Measurements from ENCODE around the gene HTRA3. TPM values are rescaled to one million over a fixed set of nuclear protein-coding genes. Genes with fewer than 3 reads are reported as not detected.
A peak's percentile ranks its signal among the peaks of the same experiment; 100 is the strongest.

Gene HTRA3
- total RNA-seq, 1 experiment from 2014 or later = 0.64 TPM

DNA sequence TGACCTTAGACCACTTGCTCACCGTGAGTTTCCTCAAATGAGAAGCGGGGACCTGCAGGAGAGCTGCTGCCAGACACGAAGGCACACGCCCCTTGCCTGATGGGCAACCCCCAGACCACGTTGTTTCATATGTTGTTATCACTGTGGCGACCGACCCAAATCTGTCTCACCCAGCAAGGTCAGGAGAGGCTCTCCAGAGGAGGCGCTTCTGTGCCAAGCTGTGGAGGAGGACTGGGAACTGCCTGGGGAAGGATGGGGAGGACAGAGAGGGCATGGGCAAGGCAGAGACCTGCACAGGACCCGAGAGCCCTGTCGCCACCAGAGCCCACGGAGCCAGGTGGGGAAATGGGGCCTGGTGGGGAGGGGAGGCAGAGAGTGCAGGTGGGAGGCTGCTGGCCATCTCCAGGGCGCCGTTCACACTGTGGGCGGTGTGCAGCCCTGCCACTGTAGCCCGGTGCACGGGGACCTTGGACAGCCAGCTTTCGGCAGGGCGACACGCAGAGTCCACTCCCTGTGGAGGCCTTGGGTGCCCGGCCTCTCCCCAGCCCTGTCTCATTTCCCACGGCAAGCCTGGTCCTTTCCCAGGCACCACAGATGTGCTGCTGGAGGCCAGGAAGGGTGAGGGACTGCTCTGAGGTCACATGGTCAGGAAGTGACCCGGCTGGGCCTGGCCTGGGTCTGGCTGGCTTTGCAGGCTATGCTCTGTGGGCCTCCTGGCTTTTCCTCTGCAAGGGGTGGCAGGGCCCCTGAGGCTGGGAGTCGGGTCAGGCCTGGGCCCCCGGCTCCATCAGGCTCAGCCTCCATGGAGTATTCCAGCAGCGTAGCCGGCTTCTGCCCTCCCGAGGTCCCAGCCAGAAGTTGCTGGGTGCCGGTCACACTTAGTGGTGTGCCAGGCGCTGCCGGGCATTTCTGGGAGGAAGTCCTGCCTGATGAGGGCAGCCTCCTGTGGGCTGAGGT, 3.2 kb downstream of the HTRA3 start:
- ChIA-PET CTCF (no interaction called here), POLR2A (ENCODE audit: low non-redundant PET) (no interaction called here)
- Histone ChIP-seq H3K4me1 (ENCODE audit: insufficient read depth, low read length, poor library complexity, severe bottlenecking) (peaks cover 39% of the 10 kb centered on the region), H3K4me3 (ENCODE audit: low read depth, low read length, poor library complexity, severe bottlenecking) (no peak overlapping the region), H3K36me3 (ENCODE audit: insufficient read depth, low read length, poor library complexity, severe bottlenecking) (no peaks in the 10 kb centered on the region), H3K27ac (ENCODE audit: low read depth, low read length, poor library complexity, severe bottlenecking) (no peak overlapping the region), H3K27me3 (replicated peaks; ENCODE audit: insufficient read depth, low read depth, low read length, poor library complexity) (peaks cover 25% of the 10 kb centered on the region), H3K9me3 (ENCODE audit: low read depth, low read length, poor library complexity, severe bottlenecking) (no peaks in the 10 kb centered on the region)
- intact Hi-C loops (cut with micrococcal nuclease; ENCODE audit: unreplicated experiment) = loop anchor here (10.0 kb wide), 1 partner anchor 132 kb away; no protein-coding TSS in a partner anchor
- BruUV-seq (replicated peaks) = no TSS peak
- TF ChIP-seq EZH2 (IDR thresholded peaks at IDR 0.05; ENCODE audit: borderline replicate concordance, low read depth, low read length, poor library complexity, severe bottlenecking) = no peak
- TF ChIP-seq, protein P1, sequence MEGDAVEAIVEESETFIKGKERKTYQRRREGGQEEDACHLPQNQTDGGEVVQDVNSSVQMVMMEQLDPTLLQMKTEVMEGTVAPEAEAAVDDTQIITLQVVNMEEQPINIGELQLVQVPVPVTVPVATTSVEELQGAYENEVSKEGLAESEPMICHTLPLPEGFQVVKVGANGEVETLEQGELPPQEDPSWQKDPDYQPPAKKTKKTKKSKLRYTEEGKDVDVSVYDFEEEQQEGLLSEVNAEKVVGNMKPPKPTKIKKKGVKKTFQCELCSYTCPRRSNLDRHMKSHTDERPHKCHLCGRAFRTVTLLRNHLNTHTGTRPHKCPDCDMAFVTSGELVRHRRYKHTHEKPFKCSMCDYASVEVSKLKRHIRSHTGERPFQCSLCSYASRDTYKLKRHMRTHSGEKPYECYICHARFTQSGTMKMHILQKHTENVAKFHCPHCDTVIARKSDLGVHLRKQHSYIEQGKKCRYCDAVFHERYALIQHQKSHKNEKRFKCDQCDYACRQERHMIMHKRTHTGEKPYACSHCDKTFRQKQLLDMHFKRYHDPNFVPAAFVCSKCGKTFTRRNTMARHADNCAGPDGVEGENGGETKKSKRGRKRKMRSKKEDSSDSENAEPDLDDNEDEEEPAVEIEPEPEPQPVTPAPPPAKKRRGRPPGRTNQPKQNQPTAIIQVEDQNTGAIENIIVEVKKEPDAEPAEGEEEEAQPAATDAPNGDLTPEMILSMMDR (conservative IDR thresholded peaks at IDR 0.05; ENCODE audit: low read depth, low read length) = no peak
- no peak for DNase-seq (ENCODE audit: low spot score)

DNA sequence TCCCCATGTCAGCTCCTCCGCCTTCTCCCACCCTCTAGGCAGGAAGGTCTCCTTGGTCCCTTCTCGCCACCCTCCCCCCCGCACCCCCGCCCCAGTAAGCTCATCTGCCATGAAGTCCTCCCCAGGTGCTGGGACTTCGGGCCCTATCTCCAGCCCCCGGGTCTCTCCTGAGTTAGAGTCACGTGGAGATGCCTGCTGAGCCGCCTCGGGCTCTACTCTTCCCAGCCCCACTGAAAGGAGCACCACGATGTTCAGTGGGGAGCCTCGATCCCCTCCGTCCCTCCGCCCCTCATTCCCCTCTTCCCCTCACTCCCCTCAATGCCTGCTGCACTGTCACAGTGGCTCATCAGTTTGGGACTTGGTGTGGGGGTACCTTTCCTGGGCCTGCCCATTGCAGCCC, 3.9 kb downstream of the HTRA3 start:
- Histone ChIP-seq H3K9me3 (ENCODE audit: low read depth, low read length, poor library complexity, severe bottlenecking) (no peaks in the 10 kb centered on the region), H3K4me3 (ENCODE audit: low read depth, low read length, poor library complexity, severe bottlenecking) (no peak overlapping the region), H3K4me1 (ENCODE audit: insufficient read depth, low read length, poor library complexity, severe bottlenecking) (peaks cover 46% of the 10 kb centered on the region), H3K27me3 (replicated peaks; ENCODE audit: insufficient read depth, low read depth, low read length, poor library complexity) (peaks cover 25% of the 10 kb centered on the region), H3K27ac (ENCODE audit: low read depth, low read length, poor library complexity, severe bottlenecking) (no peak overlapping the region), H3K36me3 (ENCODE audit: insufficient read depth, low read length, poor library complexity, severe bottlenecking) (no peaks in the 10 kb centered on the region)
- no peak for DNase-seq (ENCODE audit: low spot score)
- CTCF ChIA-PET = no interaction called here
- POLR2A ChIA-PET (ENCODE audit: low non-redundant PET) = no interaction called here
- intact Hi-C loops (cut with micrococcal nuclease; ENCODE audit: unreplicated experiment) = loop anchor here (10.0 kb wide), 1 partner anchor 131 kb away; no protein-coding TSS in a partner anchor
- no peak for TF ChIP-seq EZH2 (IDR thresholded peaks at IDR 0.05; ENCODE audit: borderline replicate concordance, low read depth, low read length, poor library complexity, severe bottlenecking)
- TF ChIP-seq, protein P1 (conservative IDR thresholded peaks at IDR 0.05; ENCODE audit: low read depth, low read length) = no peak
- no TSS peak for BruUV-seq (replicated peaks)

DNA sequence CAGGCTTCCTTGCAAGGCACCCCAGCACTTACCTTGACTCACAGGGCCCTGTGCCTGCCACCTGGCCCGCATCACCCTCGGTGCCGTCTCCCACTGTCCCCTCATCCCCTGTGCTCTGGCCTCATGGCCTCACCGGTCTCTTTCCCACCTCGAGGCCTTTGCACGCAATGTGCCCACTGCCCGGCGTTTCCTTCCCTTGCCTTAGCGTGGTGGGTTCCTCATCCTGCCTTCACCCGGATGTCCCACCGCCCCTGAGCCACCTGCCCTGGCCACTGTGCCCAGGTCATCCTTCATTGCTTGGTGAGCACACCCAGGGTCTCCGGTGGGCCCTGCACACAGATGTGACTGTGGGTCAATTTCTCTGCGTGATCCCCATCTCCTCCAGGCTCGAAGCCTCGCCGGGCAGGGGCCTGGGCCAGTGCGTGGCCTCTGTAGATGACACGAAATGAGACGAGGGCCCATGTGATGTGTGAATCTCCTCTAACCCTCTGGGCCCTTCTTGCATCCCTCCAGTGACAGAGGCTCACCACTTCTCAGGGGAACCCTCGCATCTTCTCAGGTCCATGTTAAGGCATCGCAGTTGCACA, 4.6 kb downstream of the HTRA3 start:
- H3K36me3 ChIP-seq (ENCODE audit: insufficient read depth, low read length, poor library complexity, severe bottlenecking) = no peaks in the 10 kb centered on the region
- intact Hi-C loops (cut with micrococcal nuclease; ENCODE audit: unreplicated experiment) = loop anchor here (10.0 kb wide), 1 partner anchor 131 kb away; no protein-coding TSS in a partner anchor
- H3K4me1 ChIP-seq (ENCODE audit: insufficient read depth, low read length, poor library complexity, severe bottlenecking) = peaks cover 48% of the 10 kb centered on the region
- H3K4me3 ChIP-seq (ENCODE audit: low read depth, low read length, poor library complexity, severe bottlenecking) = no peak overlapping the region
- H3K27ac ChIP-seq (ENCODE audit: low read depth, low read length, poor library complexity, severe bottlenecking) = peak overlapping the region; percentile 76
- DNase-seq (ENCODE audit: low spot score) = no peak
- H3K9me3 ChIP-seq (ENCODE audit: low read depth, low read length, poor library complexity, severe bottlenecking) = no peaks in the 10 kb centered on the region
- no TSS peak for BruUV-seq (replicated peaks)
- peaks cover 18% of the 10 kb centered on the region for H3K27me3 ChIP-seq (replicated peaks; ENCODE audit: insufficient read depth, low read depth, low read length, poor library complexity)
- ChIA-PET CTCF (no interaction called here), POLR2A (ENCODE audit: low non-redundant PET) (no interaction called here)
- no peak for TF ChIP-seq EZH2 (IDR thresholded peaks at IDR 0.05; ENCODE audit: borderline replicate concordance, low read depth, low read length, poor library complexity, severe bottlenecking)
- TF ChIP-seq, protein P1 (conservative IDR thresholded peaks at IDR 0.05; ENCODE audit: low read depth, low read length) = no peak
